SK-N-SH (cell line): Measurements from ENCODE around the gene CD160. TPM values are rescaled to one million over a fixed set of nuclear protein-coding genes. Genes with fewer than 3 reads are reported as not detected.

ENCODE experiments used
- CTCF ChIA-PET: fragments of 300-600, 350-600 bp; formaldehyde crosslinking; extraction: SDS; loops from one replicate; lab custom pipeline; 2021; lab: Yijun Ruan, JAX
- POLR2A ChIA-PET: fragments of 350-600 bp; sonication (Branson Sonifier 250); formaldehyde crosslinking; extraction: SDS; loops from one replicate; lab custom pipeline; 2020; ENCODE audit warnings: antibody characterized with exemption, inconsistent platforms; lab: Yijun Ruan, JAX
- DNase-seq: peaks from one replicate; pipeline ENCODE4 v3.0.0; 2012
- H2AFZ ChIP-seq: fragments of 200-600 bp; sonication (generic); 2 replicates; pipeline ENCODE4 v1.8.1; 2016; ENCODE audit warnings: antibody characterized with exemption, mild to moderate bottlenecking, low read depth
- H3F3A ChIP-seq: fragments of 200-600 bp; sonication (generic); replicated peaks from 2 replicates; pipeline ENCODE3; 2016; ENCODE audit warnings: antibody characterized with exemption, mild to moderate bottlenecking; ENCODE audit not compliant: insufficient read depth
- H3K27ac ChIP-seq, 2 experiments: fragments of 200-500 bp in 1 of 2; fragments of 200-600 bp in 1 of 2; sonication (Bioruptor generic) in 1 of 2; sonication (generic), shearing (Covaris generic) in 1 of 2; 2 replicates each; pipeline versions ENCODE4 v1.5.1 to v1.6.1; 2014 to 2016; ENCODE audit warnings: low read depth in 2 of 2, inconsistent platforms in 1 of 2, low read length in 1 of 2, mild to moderate bottlenecking in 1 of 2, mixed read lengths in 1 of 2
- H3K27me3 ChIP-seq: fragments of 200-600 bp; sonication (generic), shearing (Covaris generic); 2 replicates; pipeline ENCODE4 v1.6.1; 2016; ENCODE audit warnings: mixed run types; ENCODE audit not compliant: insufficient read depth
- H3K36me3 ChIP-seq, 2 experiments: fragments of 200-500 bp in 1 of 2; fragments of 200-600 bp in 1 of 2; sonication (Bioruptor generic) in 1 of 2; sonication (generic) in 1 of 2; replicated peaks in 1 of 2; 2 replicates each; pipeline versions ENCODE3 to v1.5.1; 2014 to 2016; ENCODE audit warnings: low read length in 1 of 2, mild to moderate bottlenecking in 1 of 2; ENCODE audit not compliant: insufficient read depth in 2 of 2, control insufficient read depth in 1 of 2
- H3K4me1 ChIP-seq, 2 experiments: fragments of 200-500 bp in 1 of 2; fragments of 200-600 bp in 1 of 2; sonication (Bioruptor generic) in 1 of 2; sonication (generic), shearing (Covaris generic) in 1 of 2; 2 replicates each; pipeline versions ENCODE4 v1.5.1 to v1.6.1; 2014 to 2016; ENCODE audit warnings: low read depth in 1 of 2, low read length in 1 of 2, mixed run types in 1 of 2; ENCODE audit not compliant: insufficient read depth in 2 of 2, control insufficient read depth in 1 of 2
- H3K4me2 ChIP-seq: fragments of 200-600 bp; sonication (generic), shearing (Covaris generic); 2 replicates; pipeline ENCODE4 v1.6.1; 2017; ENCODE audit warnings: mixed run types
- H3K4me3 ChIP-seq, 2 experiments: fragments of 200-500 bp in 1 of 2; fragments of 200-600 bp in 1 of 2; sonication (Bioruptor generic) in 1 of 2; sonication (generic), shearing (Covaris generic) in 1 of 2; 2 replicates each; pipeline versions ENCODE4 v1.5.1 to v1.8.1; 2014 to 2016; ENCODE audit warnings: low read depth in 2 of 2, inconsistent platforms in 1 of 2, low read length in 1 of 2, mild to moderate bottlenecking in 1 of 2, mixed read lengths in 1 of 2, moderate library complexity in 1 of 2
- H3K79me2 ChIP-seq: fragments of 200-600 bp; sonication (generic); 2 replicates; pipeline ENCODE4 v1.8.1; 2017; ENCODE audit warnings: mild to moderate bottlenecking; ENCODE audit not compliant: insufficient read depth
- H3K9ac ChIP-seq: fragments of 200-600 bp; sonication (generic); 2 replicates; pipeline ENCODE4 v1.6.1; 2017; ENCODE audit warnings: mixed run types
- H3K9me2 ChIP-seq: fragments of 200-600 bp; sonication (generic); 2 replicates; pipeline ENCODE4 v1.6.1; 2017; ENCODE audit warnings: mixed run types
- H3K9me3 ChIP-seq: fragments of 200-600 bp; sonication (generic); 2 replicates; pipeline ENCODE4 v1.6.1; 2017; ENCODE audit warnings: mixed run types, mild to moderate bottlenecking, moderate library complexity
- H4K20me1 ChIP-seq: fragments of 200-600 bp; sonication (generic); 2 replicates; pipeline ENCODE4 v1.6.1; 2017; ENCODE audit warnings: mild to moderate bottlenecking, mixed run types; ENCODE audit not compliant: insufficient read depth
- CTCF ChIP-seq: fragments of 200-600 bp; sonication (generic); IDR thresholded peaks from 2 replicates; pipeline ENCODE4 v1.6.1; 2017; ENCODE audit warnings: antibody characterized with exemption, mild to moderate bottlenecking, moderate library complexity
- ELF1 ChIP-seq: IDR thresholded peaks from 2 replicates; pipeline ENCODE4 v1.4.0; 2012
- EP300 ChIP-seq, 2 experiments: IDR thresholded peaks; 2 replicates each; pipeline versions ENCODE4 v1.4.0 to v1.6.1; 2012; ENCODE audit warnings: borderline replicate concordance in 1 of 2, low read depth in 1 of 2, low read length in 1 of 2
- EZH2phosphoT487 ChIP-seq: fragments of 200-600 bp; sonication (generic); IDR thresholded peaks from 2 replicates; pipeline ENCODE4 v1.6.1; 2017; ENCODE audit warnings: low read depth, mixed run types, mild to moderate bottlenecking, antibody characterized with exemption, moderate library complexity, borderline replicate concordance
- FOXJ3 ChIP-seq: sonication (generic); formaldehyde crosslinking; IDR thresholded peaks from 2 replicates; pipeline ENCODE4 v1.5.1; 2020; ENCODE audit warnings: mild to moderate bottlenecking, missing genetic modification reagents
- GABPA ChIP-seq: IDR thresholded peaks from 2 replicates; pipeline ENCODE4 v1.4.0; 2012; ENCODE audit warnings: low read depth, mild to moderate bottlenecking
- JUND ChIP-seq: IDR thresholded peaks from 2 replicates; pipeline ENCODE4 v1.4.0; 2012
- NRF1 ChIP-seq: IDR thresholded peaks from 2 replicates; pipeline ENCODE4 v1.6.1; 2012; ENCODE audit warnings: low read depth, mild to moderate bottlenecking, low read length
- PBX3 ChIP-seq: IDR thresholded peaks from 2 replicates; pipeline ENCODE4; 2012
- RAD21 ChIP-seq: IDR thresholded peaks from 2 replicates; pipeline ENCODE4 v1.6.1; 2012; ENCODE audit warnings: mild to moderate bottlenecking, low read length
- RFX5 ChIP-seq: IDR thresholded peaks from 2 replicates; pipeline ENCODE4 v1.6.1; 2012; ENCODE audit warnings: mild to moderate bottlenecking, improper control_type of control experiment, low read length
- SMC3 ChIP-seq: IDR thresholded peaks from 2 replicates; pipeline ENCODE4 v1.6.1; 2012; ENCODE audit warnings: low read depth, low read length, improper control_type of control experiment
- TCF12 ChIP-seq: IDR thresholded peaks from 2 replicates; pipeline ENCODE4 v1.4.0; 2012
- TEAD4 ChIP-seq: IDR thresholded peaks from 2 replicates; pipeline ENCODE4 v1.4.0; 2012; ENCODE audit warnings: mild to moderate bottlenecking, borderline replicate concordance; ENCODE audit not compliant: insufficient read depth
- USF2 ChIP-seq: fragments of 150-350 bp; IDR thresholded peaks from 2 replicates; pipeline ENCODE4 v1.6.1; 2017; ENCODE audit warnings: antibody characterized with exemption, low read length, low read depth, borderline replicate concordance
- YY1 ChIP-seq: IDR thresholded peaks from 2 replicates; pipeline ENCODE4 v1.4.0; 2012; ENCODE audit warnings: low read depth, mild to moderate bottlenecking
- ZBTB33 ChIP-seq: IDR thresholded peaks from 2 replicates; pipeline ENCODE4 v1.4.0; 2012; ENCODE audit warnings: low read depth, borderline replicate concordance
- WGBS: methylation state at CpG from one replicate; pipeline ENCODE4 v1.1.6; 2017; ENCODE audit warnings: low lambda C conversion rate; 5-methylcytosine and 5-hydroxymethylcytosine counted together
- polyA plus RNA-seq, 3 experiments: library from polyadenylated mRNA; depleted of rRNA; stranded (reverse); fragments of >200 nt; gene quantifications; 2 replicates each; pipeline ENCODE4 v1.2.3, GENCODE V29; 2012

The CD160 gene
- polyA plus RNA-seq, 1 of the 3 experiments (the other 2 are of a cell fraction): not detected

GRCh38 chr1:145711213-145711651 lies 8.1 kb upstream of the CD160 start:
- H3K79me2 ChIP-seq: no peaks in the 10 kb centered on the region
- H3K9me2 ChIP-seq: no peaks in the 10 kb centered on the region
- H3K36me3 ChIP-seq: no peaks in the 10 kb centered on the region
- ChIA-PET CTCF (interaction anchor here (1.0 to 1.3 kb wide), 2 partner anchors 9 to 10 kb away, joined by 3 to 4 read pairs; no protein-coding TSS in a partner anchor), POLR2A (no interaction called here)
- no peak overlapping the region for H3K4me3 ChIP-seq
- WGBS: 63% methylated on average over 3 of the region's 3 CpGs
- no peaks in the 10 kb centered on the region for H3K9me3 ChIP-seq
- peaks cover 0 to 25% of the 10 kb centered on the region in 2 experiments; a peak in 1 of 4 replicates for H3K4me1 ChIP-seq
- H4K20me1 ChIP-seq: no peaks in the 10 kb centered on the region
- H3F3A ChIP-seq: no peaks in the 10 kb centered on the region
- no peak overlapping the region for H3K9ac ChIP-seq
- no peak overlapping the region for H2AFZ ChIP-seq
- no peak overlapping the region for H3K27ac ChIP-seq
- DNase-seq: no peak
- H3K27me3 ChIP-seq: no peaks in the 10 kb centered on the region
- TF ChIP-seq FOXJ3 (CRISPR knock-in tag) (no peak), SMC3 (no peak), PBX3 (no peak), GABPA (no peak), NRF1 (no peak), RFX5 (no peak), RAD21 (no peak), TCF12 (no peak), YY1 (no peak), ZBTB33 (no peak), CTCF (no peak), EZH2phosphoT487 (no peak), ELF1 (no peak), TEAD4 (no peak), USF2 (no peak), JUND (no peak), EP300 (IDR thresholded peaks at IDR 0.05; ENCODE audit: borderline replicate concordance in 1 of 2, low read depth in 1 of 2, low read length in 1 of 2) (no peak)
- TF ChIP-seq, all 33 proteins: peak for 0
- no peak overlapping the region for H3K4me2 ChIP-seq
